ENCODE data around the gene SPAG5.

DNA sequence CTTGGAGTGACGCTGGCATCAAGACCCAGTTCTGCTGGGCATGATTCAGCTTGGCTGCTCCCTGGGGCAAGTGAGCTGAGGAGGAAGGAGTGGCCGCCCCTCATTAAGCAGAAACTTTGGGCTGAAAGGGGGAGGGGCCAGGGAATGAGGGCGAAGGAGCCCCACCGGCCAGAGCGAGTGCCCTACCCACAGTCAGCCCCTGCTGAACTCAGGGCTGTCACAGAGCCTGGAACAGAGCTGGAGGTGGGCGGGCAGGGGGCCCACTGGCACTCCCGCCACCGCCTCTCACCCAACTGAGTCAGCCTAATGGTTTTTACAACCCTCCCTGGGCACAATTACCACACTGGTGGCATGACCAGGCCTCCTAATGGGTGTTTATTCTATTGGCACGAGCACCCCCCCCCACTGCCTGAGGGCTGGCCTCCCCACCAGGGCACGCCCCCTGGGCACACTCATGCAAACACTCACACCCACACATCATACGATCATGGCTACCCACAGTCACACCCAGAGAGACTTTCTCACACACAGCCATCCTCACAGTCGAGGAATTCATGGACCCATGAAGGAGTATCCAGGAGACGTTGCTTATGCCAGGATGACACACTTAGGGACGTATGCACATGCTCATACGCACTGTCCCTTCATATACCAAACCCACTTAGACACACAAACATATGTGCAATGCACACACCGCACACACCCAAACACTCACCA is 65.6 kb downstream of the SPAG5 start:
- TF ChIP-seq, protein P1, sequence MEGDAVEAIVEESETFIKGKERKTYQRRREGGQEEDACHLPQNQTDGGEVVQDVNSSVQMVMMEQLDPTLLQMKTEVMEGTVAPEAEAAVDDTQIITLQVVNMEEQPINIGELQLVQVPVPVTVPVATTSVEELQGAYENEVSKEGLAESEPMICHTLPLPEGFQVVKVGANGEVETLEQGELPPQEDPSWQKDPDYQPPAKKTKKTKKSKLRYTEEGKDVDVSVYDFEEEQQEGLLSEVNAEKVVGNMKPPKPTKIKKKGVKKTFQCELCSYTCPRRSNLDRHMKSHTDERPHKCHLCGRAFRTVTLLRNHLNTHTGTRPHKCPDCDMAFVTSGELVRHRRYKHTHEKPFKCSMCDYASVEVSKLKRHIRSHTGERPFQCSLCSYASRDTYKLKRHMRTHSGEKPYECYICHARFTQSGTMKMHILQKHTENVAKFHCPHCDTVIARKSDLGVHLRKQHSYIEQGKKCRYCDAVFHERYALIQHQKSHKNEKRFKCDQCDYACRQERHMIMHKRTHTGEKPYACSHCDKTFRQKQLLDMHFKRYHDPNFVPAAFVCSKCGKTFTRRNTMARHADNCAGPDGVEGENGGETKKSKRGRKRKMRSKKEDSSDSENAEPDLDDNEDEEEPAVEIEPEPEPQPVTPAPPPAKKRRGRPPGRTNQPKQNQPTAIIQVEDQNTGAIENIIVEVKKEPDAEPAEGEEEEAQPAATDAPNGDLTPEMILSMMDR (IDR thresholded peaks at IDR 0.05), result no peak
- TF ChIP-seq POLR2A (IDR thresholded peaks at IDR 0.05) (no peak), EP300 (IDR thresholded peaks at IDR 0.05) (no peak), POLR2AphosphoS5 (IDR thresholded peaks at IDR 0.05) (no peak)
